Muscle of leg (tissue), 11 donors: ENCODE results near the gene BRD7. TPM values are rescaled to one million over a fixed set of nuclear protein-coding genes. Genes with fewer than 3 reads are reported as not detected.
"Not testable (repeated sequence)": the region's sequence is repeated elsewhere in the genome, so short reads cannot be mapped to it uniquely, and the experiment has no call there.

Experiments used
- DNase-seq: peaks from one replicate; pipeline ENCODE4 v3.0.0; 2013
- H3K27ac ChIP-seq: one replicate; pipeline ENCODE4 v1.5.1; 2013; ENCODE audit warnings: mild to moderate bottlenecking, low read length, control low read depth
- H3K27me3 ChIP-seq: one replicate; pipeline ENCODE4 v1.6.1; 2013; ENCODE audit warnings: low read length; ENCODE audit not compliant: control insufficient read depth, insufficient read depth
- H3K36me3 ChIP-seq: one replicate; pipeline ENCODE4 v1.6.1; 2013; ENCODE audit warnings: low read length; ENCODE audit not compliant: control insufficient read depth, insufficient read depth
- H3K4me1 ChIP-seq: one replicate; pipeline ENCODE4 v1.6.1; 2013; ENCODE audit warnings: low read length; ENCODE audit not compliant: control insufficient read depth, insufficient read depth
- H3K4me3 ChIP-seq: one replicate; pipeline ENCODE4 v1.5.1; 2013; ENCODE audit warnings: low read length, control low read depth
- H3K9me3 ChIP-seq: replicated peaks from 2 replicates; pipeline ENCODE4 v1.6.1; 2013; ENCODE audit warnings: low read depth, low read length; ENCODE audit not compliant: control insufficient read depth
- WGBS: methylation state at CpG from one replicate; pipeline ENCODE4 v1.1.5; 2013; ENCODE audit warnings: missing lambda C conversion rate; ENCODE audit not compliant: insufficient coverage; 5-methylcytosine and 5-hydroxymethylcytosine counted together
- polyA plus RNA-seq, 8 donors: library from polyadenylated mRNA; unstranded; fragments of 120-200 nt; gene quantifications; one replicate each; pipeline versions ENCODE4 v1.2.1 to v1.2.3, GENCODE V29; 2013; ENCODE audit warnings: inconsistent platforms in 1 of 8, low replicate concordance in 1 of 8; ENCODE audit not compliant: insufficient read length in 8 of 8, insufficient read depth in 1 of 8
- total RNA-seq: library from RNA; stranded (reverse); fragments of 120-200 nt; gene quantifications from one replicate; pipeline ENCODE4 v1.2.4, GENCODE V29; 2013

Gene BRD7
- total and polyA plus RNA-seq, 9 donors = 56.7 to 76.5 (median 69.5) TPM

DNA sequence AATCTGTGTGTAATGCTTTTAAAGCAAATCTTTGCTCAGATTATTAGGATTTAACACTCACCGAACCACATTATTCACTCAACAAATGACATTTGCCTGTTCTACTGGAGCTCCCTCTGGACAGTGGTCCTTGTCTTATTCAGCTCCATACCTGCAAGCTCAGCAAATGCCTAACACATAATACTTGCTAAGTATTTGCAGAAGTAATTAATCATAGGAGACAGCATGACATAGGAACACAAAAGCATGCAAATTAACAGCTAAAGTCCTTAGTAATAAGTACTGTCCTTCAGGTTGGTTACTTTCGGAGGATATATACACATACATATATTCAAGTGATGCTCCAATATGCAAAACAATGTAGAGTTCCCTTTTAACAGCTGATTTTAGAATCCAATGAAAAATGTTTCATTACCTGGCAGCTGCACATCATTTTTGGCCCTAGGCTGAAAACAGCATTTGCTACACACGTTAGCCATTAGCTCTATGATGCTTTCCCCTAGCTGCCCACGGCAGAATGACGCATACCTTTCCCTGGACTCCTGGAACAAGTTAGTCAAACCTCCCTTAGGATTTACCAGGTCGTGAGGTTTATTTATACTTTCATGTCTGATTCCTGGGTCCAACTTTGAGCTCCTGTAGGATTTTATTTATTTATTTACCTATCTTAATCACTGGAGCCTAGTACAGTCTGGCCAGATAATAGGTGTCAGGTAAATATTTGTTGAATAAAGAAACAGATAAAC is 8.6 kb downstream of the BRD7 start:
- no peaks in the 10 kb centered on the region for H3K4me1 ChIP-seq
- no peaks in the 10 kb centered on the region for H3K27me3 ChIP-seq
- H3K9me3 ChIP-seq = peaks cover under 1% of the 10 kb centered on the region
- WGBS = 70% methylated on average over 3 of the region's 6 CpGs
- H3K4me3 ChIP-seq = no peak overlapping the region
- no peak overlapping the region for H3K27ac ChIP-seq
- peaks cover 50% of the 10 kb centered on the region for H3K36me3 ChIP-seq
- peak; percentile 34 for DNase-seq

GRCh38 chr16:50359626-50360025 is 9.2 kb downstream of the BRD7 start:
- Histone ChIP-seq H3K4me1 (no peaks in the 10 kb centered on the region), H3K27ac (no peak overlapping the region), H3K4me3 (no peak overlapping the region), H3K27me3 (no peaks in the 10 kb centered on the region), H3K36me3 (peaks cover 46% of the 10 kb centered on the region), H3K9me3 (peaks cover 3% of the 10 kb centered on the region)
- WGBS = no CpG with 5 or more reads among the region's 1 CpG
- DNase-seq = no peak

DNA sequence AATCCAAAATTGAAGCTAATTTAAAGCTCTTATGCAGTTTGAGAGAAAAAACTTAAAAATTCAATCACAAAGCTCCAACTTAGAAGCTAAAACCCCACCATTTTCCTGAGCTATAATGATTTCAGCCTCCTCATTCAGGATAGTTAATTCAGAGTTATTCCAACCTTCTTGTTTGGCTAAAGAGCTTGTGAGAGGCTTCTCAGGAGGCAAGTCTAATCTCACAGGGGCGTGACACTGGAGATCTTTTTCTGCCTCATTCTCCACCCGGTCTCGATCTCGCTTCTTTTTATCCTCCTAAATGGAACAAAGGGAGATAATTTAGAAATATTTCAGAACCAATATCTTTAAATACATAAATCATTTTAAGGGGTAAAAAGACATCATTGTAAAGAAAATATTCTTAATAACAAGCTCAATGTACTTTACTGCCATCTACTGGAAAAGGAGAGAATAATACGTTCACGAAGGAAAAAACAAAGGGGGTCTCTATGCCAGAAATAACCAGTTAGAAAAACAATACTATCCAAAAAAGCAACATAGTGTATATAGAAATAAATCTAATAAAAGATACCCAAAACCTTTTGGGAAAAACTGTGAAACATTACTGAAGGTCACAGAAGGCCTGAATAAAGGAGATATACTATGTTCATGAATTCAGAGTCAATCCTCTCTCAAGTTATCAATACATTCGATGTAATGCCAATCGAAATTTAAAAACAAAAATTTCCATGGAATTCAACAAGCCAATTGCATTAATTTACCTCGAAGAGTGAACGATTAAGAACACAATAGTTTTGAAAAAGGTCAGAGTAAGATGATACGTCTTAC is 13.9 kb downstream of the BRD7 start:
- Histone ChIP-seq H3K4me3 (no peak overlapping the region), H3K4me1 (no peaks in the 10 kb centered on the region), H3K27me3 (no peaks in the 10 kb centered on the region), H3K36me3 (peaks cover 26% of the 10 kb centered on the region), H3K27ac (no peak overlapping the region), H3K9me3 (peaks cover 3% of the 10 kb centered on the region)
- DNase-seq = no peak
- no CpG with 5 or more reads among the region's 11 CpGs for WGBS

GRCh38 chr16:50354082-50354481 is 14.7 kb downstream of the BRD7 start:
- DNase-seq = no peak
- no CpG with 5 or more reads among the region's 1 CpG for WGBS
- Histone ChIP-seq H3K36me3 (peaks cover 27% of the 10 kb centered on the region), H3K9me3 (peaks cover 3% of the 10 kb centered on the region), H3K4me1 (no peaks in the 10 kb centered on the region), H3K4me3 (no peak overlapping the region), H3K27me3 (no peaks in the 10 kb centered on the region), H3K27ac (no peak overlapping the region)

DNA sequence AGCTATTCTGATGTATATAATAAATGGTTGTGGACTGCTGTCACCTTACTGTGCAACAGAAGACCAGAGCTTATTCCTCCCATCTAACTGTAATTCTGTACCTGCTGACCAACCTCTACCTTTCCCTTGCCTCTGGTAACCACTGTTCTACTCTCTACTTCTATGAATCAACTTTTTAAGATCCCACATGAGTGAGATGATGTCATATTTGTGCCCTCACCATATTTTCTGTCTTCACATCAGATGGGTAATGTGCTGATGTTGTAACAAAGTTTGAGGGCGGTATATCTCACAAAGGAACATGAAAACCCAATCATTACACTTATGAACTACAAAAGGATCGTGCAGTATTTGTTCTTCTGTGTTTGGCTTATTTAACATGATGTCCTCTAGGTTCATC is 16.8 kb downstream of the BRD7 start:
- Histone ChIP-seq H3K27me3 (no peaks in the 10 kb centered on the region), H3K9me3 (peaks cover 3% of the 10 kb centered on the region), H3K4me3 (no peak overlapping the region), H3K36me3 (peaks cover 15% of the 10 kb centered on the region), H3K27ac (no peak overlapping the region), H3K4me1 (no peaks in the 10 kb centered on the region)
- DNase-seq = no peak
- no CpG with 5 or more reads among the region's 2 CpGs for WGBS

- 92% methylated on average over 2 of the region's 5 CpGs for WGBS
- no peak for DNase-seq
- Histone ChIP-seq H3K36me3 (peaks cover 13% of the 10 kb centered on the region), H3K4me1 (no peaks in the 10 kb centered on the region), H3K27ac (no peak overlapping the region), H3K27me3 (no peaks in the 10 kb centered on the region), H3K9me3 (peaks cover 3% of the 10 kb centered on the region), H3K4me3 (no peak overlapping the region)
Measured at GRCh38 chr16:50351116-50351515, 17.7 kb downstream of the BRD7 start.

DNA sequence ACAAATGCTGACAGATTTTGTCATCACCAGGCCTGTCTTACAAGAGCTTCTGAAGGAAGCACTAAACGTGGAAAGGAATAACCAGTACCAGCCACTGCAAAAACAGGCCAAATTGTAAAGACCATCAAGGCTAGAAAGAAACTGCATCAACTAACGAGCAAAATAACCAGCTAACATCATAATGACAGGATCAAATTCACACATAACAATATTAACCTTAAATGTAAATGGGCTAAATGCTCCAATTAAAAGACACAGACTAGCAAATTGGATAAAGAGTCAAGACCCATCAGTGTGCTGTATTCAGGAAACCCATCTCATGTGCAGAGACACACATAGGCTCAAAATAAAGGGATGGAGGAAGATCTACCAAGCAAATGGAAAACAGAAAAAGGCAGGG is 23.6 kb downstream of the BRD7 start:
- 100% methylated on average over 1 of the region's 2 CpGs for WGBS
- not testable (repeated sequence) for H3K4me1 ChIP-seq

DNA sequence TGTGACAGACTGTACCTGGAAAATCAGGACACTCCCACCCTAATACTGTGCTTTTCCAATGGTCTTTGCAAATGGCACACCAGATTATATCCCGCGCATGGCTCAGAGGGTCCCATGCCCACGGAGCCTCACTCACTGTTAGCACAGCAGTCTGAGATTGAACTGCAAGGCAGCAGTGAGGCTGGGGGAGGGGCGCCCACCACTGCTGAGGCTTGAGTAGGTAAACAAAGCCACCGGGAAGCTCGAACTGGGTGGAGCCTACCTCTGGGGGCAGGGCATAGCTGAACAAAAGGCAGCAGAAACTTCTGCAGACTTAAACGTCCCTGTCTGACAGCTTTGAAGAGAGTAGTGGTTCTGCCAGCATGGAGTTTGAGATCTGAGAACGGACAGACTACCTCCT is 25.2 kb downstream of the BRD7 start:
- H3K36me3 ChIP-seq = peaks cover 20% of the 10 kb centered on the region
- DNase-seq, H3K27ac ChIP-seq, H3K27me3 ChIP-seq, H3K4me1 ChIP-seq, H3K9me3 ChIP-seq, H3K4me3 ChIP-seq: not testable (repeated sequence)
- WGBS = 81% methylated on average over 7 of the region's 8 CpGs

More for the DNA sequence above, 23.6 kb downstream of the BRD7 start:
- not testable (repeated sequence) for H3K4me3 ChIP-seq, H3K27me3 ChIP-seq, DNase-seq, H3K9me3 ChIP-seq, H3K27ac ChIP-seq
- H3K36me3 ChIP-seq = peaks cover 13% of the 10 kb centered on the region

DNA sequence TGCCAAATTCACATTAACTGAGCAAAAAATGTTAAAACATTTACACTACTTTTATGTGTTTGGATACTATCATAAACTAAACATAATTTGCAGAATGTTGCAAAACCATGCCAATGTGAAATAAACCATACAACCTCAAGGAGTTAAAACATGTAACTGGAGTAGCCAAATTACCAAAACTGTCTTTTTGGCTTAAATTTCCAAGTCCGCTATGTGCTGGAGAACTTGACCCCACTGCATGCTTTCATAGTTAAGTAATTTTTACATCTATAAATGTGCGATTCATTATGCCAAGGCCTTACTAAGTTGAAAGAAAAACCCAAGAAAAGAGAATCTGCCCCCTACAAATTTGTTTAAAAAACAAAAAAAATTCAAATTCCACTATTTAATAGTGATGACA is 28.2 kb downstream of the BRD7 start:
- Histone ChIP-seq H3K27ac (peak overlapping the region; percentile 13), H3K4me1 (no peaks in the 10 kb centered on the region), H3K27me3 (no peaks in the 10 kb centered on the region), H3K36me3 (peaks cover 24% of the 10 kb centered on the region), H3K9me3 (no peaks in the 10 kb centered on the region), H3K4me3 (no peak overlapping the region)
- WGBS = no CpG with 5 or more reads among the region's 2 CpGs
- peak; percentile 39 for DNase-seq

GRCh38 chr16:50338371-50339231 is 30.2 kb downstream of the BRD7 start:
- Histone ChIP-seq H3K9me3 (no peaks in the 10 kb centered on the region), H3K27me3 (no peaks in the 10 kb centered on the region), H3K4me3 (no peak overlapping the region), H3K36me3 (peaks cover 20% of the 10 kb centered on the region), H3K4me1 (no peaks in the 10 kb centered on the region), H3K27ac (no peak overlapping the region)
- DNase-seq = no peak
- WGBS = 82% methylated on average over 3 of the region's 8 CpGs
